Measurements from ENCODE around the gene ALOX15B. TPM values are rescaled to one million over a fixed set of nuclear protein-coding genes. Genes with fewer than 3 reads are reported as not detected.

The ALOX15B gene
- total RNA-seq (not detected), polyA plus RNA-seq (not detected)

- Mint-ChIP-seq H3K27ac (no peak within 1 kb of the TSS), H3K27me3 (peaks cover 50% of the 10 kb centered on the region), H3K36me3 (no peaks in the 10 kb centered on the region), H3K9me3 (peaks cover 0 to 3% (median 0%) of the 10 kb centered on the region in 7 donors), H3K4me1 (peaks cover 0 to 6% (median 1%) of the 10 kb centered on the region in 4 donors), H3K4me3 (no peak within 1 kb of the TSS)
- no peak within 1 kb of the TSS for H3K27ac ChIP-seq (ENCODE audit: insufficient read depth, low read length, poor library complexity, severe bottlenecking)
- H3K27me3 ChIP-seq (ENCODE audit: control insufficient read depth, insufficient read depth, low read length) = peaks cover 7% of the 10 kb centered on the region
- ATAC-seq (ENCODE audit: low read depth in 2 of 2) (no peak), DNase-seq (no peak)
- H3K4me3 ChIP-seq (ENCODE audit: low read depth, low read length) = no peak within 1 kb of the TSS
- H3K9me3 ChIP-seq (ENCODE audit: control insufficient read depth in 2 of 2, low read length in 2 of 2) = no peaks in the 10 kb centered on the region
- H3K4me1 ChIP-seq (ENCODE audit: control insufficient read depth, insufficient read depth, low read length, poor library complexity, severe bottlenecking) = peaks cover 6% of the 10 kb centered on the region
- no peaks in the 10 kb centered on the region for H3K36me3 ChIP-seq (ENCODE audit: control insufficient read depth, insufficient read depth, low read length)
Measured at GRCh38 chr17:8038954-8039610, at the start of gene ALOX15B. Gene ALOX15B (plus strand): TSS chr17:8039059. CDS start chr17:8039156, 97 bp downstream.

GRCh38 chr17:7989781-7990655, 48.8 kb upstream of the ALOX15B start:
- peaks cover 2% of the 10 kb centered on the region for H3K27me3 ChIP-seq (ENCODE audit: control insufficient read depth, insufficient read depth, low read length)
- ATAC-seq (ENCODE audit: low read depth in 2 of 2) (peak; percentile 92 to 94), DNase-seq (peak; percentile 82 to 90 (median 89))
- no peaks in the 10 kb centered on the region for H3K9me3 ChIP-seq (ENCODE audit: control insufficient read depth in 2 of 2, low read length in 2 of 2)
- H3K27me3 Mint-ChIP-seq = peaks cover 10% of the 10 kb centered on the region
- peak overlapping the region; percentile 45 for H3K4me3 ChIP-seq (ENCODE audit: low read depth, low read length)
- H3K4me1 Mint-ChIP-seq = peaks cover 7 to 22% (median 16%) of the 10 kb centered on the region in 4 donors
- peak overlapping the region; percentile 71 for H3K27ac ChIP-seq (ENCODE audit: insufficient read depth, low read length, poor library complexity, severe bottlenecking)
- H3K4me3 Mint-ChIP-seq = peak overlapping the region; percentile 33 to 94 (median 85)
- H3K27ac Mint-ChIP-seq = peak overlapping the region; percentile 89 to 93 (median 91)
- no peaks in the 10 kb centered on the region for H3K9me3 Mint-ChIP-seq
- H3K36me3 Mint-ChIP-seq = no peaks in the 10 kb centered on the region
- H3K36me3 ChIP-seq (ENCODE audit: control insufficient read depth, insufficient read depth, low read length) = no peaks in the 10 kb centered on the region
- H3K4me1 ChIP-seq (ENCODE audit: control insufficient read depth, insufficient read depth, low read length, poor library complexity, severe bottlenecking) = peaks cover 16% of the 10 kb centered on the region

- no peaks in the 10 kb centered on the region for H3K36me3 ChIP-seq (ENCODE audit: control insufficient read depth, insufficient read depth, low read length)
- no peak overlapping the region for H3K27ac Mint-ChIP-seq
- no peaks in the 10 kb centered on the region for H3K9me3 ChIP-seq (ENCODE audit: control insufficient read depth in 2 of 2, low read length in 2 of 2)
- no peaks in the 10 kb centered on the region for H3K36me3 Mint-ChIP-seq
- peaks cover 7 to 26% (median 16%) of the 10 kb centered on the region in 4 donors for H3K4me1 Mint-ChIP-seq
- no peaks in the 10 kb centered on the region for H3K9me3 Mint-ChIP-seq
- H3K27ac ChIP-seq (ENCODE audit: insufficient read depth, low read length, poor library complexity, severe bottlenecking) = no peak overlapping the region
- ATAC-seq (ENCODE audit: low read depth in 2 of 2) (no peak), DNase-seq (no peak)
- H3K4me3 ChIP-seq (ENCODE audit: low read depth, low read length) = no peak overlapping the region
- H3K27me3 Mint-ChIP-seq = peaks cover 21% of the 10 kb centered on the region
- H3K27me3 ChIP-seq (ENCODE audit: control insufficient read depth, insufficient read depth, low read length) = peaks cover 5% of the 10 kb centered on the region
- H3K4me3 Mint-ChIP-seq = peak overlapping the region in 1 of 4 donors; percentile 68
- peaks cover 16% of the 10 kb centered on the region for H3K4me1 ChIP-seq (ENCODE audit: control insufficient read depth, insufficient read depth, low read length, poor library complexity, severe bottlenecking)
Measured at GRCh38 chr17:7992516-7992915, 46.3 kb upstream of the ALOX15B start.

- DNase-seq (no peak), ATAC-seq (ENCODE audit: low read depth in 2 of 2) (no peak)
- Histone ChIP-seq H3K27ac (ENCODE audit: insufficient read depth, low read length, poor library complexity, severe bottlenecking) (no peak overlapping the region), H3K4me3 (ENCODE audit: low read depth, low read length) (no peak overlapping the region), H3K27me3 (ENCODE audit: control insufficient read depth, insufficient read depth, low read length) (peaks cover 5% of the 10 kb centered on the region), H3K36me3 (ENCODE audit: control insufficient read depth, insufficient read depth, low read length) (no peaks in the 10 kb centered on the region), H3K4me1 (ENCODE audit: control insufficient read depth, insufficient read depth, low read length, poor library complexity, severe bottlenecking) (peaks cover 16% of the 10 kb centered on the region), H3K9me3 (ENCODE audit: control insufficient read depth in 2 of 2, low read length in 2 of 2) (no peaks in the 10 kb centered on the region)
- H3K4me3 Mint-ChIP-seq = peak overlapping the region in 2 of 4 donors; percentile 49 to 68
- no peaks in the 10 kb centered on the region for H3K36me3 Mint-ChIP-seq
- no peak overlapping the region for H3K27ac Mint-ChIP-seq
- peaks cover 22% of the 10 kb centered on the region for H3K27me3 Mint-ChIP-seq
- peaks cover 7 to 26% (median 16%) of the 10 kb centered on the region in 4 donors for H3K4me1 Mint-ChIP-seq
- H3K9me3 Mint-ChIP-seq = no peaks in the 10 kb centered on the region
Measured at GRCh38 chr17:7992924-7993323, 45.9 kb upstream of the ALOX15B start.

- Mint-ChIP-seq H3K4me3 (peak overlapping the region in 2 of 4 donors; percentile 19 to 75), H3K9me3 (no peaks in the 10 kb centered on the region), H3K27ac (no peak overlapping the region), H3K36me3 (no peaks in the 10 kb centered on the region), H3K4me1 (peaks cover 6 to 23% (median 11%) of the 10 kb centered on the region in 4 donors), H3K27me3 (peaks cover 25% of the 10 kb centered on the region)
- no peak for DNase-seq
- H3K36me3 ChIP-seq (ENCODE audit: control insufficient read depth, insufficient read depth, low read length) = no peaks in the 10 kb centered on the region
- H3K27me3 ChIP-seq (ENCODE audit: control insufficient read depth, insufficient read depth, low read length) = peaks cover 5% of the 10 kb centered on the region
- H3K9me3 ChIP-seq (ENCODE audit: control insufficient read depth in 2 of 2, low read length in 2 of 2) = no peaks in the 10 kb centered on the region
- peaks cover 16% of the 10 kb centered on the region for H3K4me1 ChIP-seq (ENCODE audit: control insufficient read depth, insufficient read depth, low read length, poor library complexity, severe bottlenecking)
- ATAC-seq (ENCODE audit: low read depth in 2 of 2) = no peak
- H3K27ac ChIP-seq (ENCODE audit: insufficient read depth, low read length, poor library complexity, severe bottlenecking) = no peak overlapping the region
- no peak overlapping the region for H3K4me3 ChIP-seq (ENCODE audit: low read depth, low read length)
Measured at GRCh38 chr17:7993972-7994589, 44.8 kb upstream of the ALOX15B start.

- ATAC-seq (ENCODE audit: low read depth in 2 of 2) = no peak
- H3K9me3 Mint-ChIP-seq = no peaks in the 10 kb centered on the region
Measured at GRCh38 chr17:7995724-7996123, 43.1 kb upstream of the ALOX15B start.

GRCh38 chr17:7997186-7997585, 41.7 kb upstream of the ALOX15B start:
- Histone ChIP-seq H3K9me3 (ENCODE audit: control insufficient read depth in 2 of 2, low read length in 2 of 2) (no peaks in the 10 kb centered on the region), H3K4me1 (ENCODE audit: control insufficient read depth, insufficient read depth, low read length, poor library complexity, severe bottlenecking) (peaks cover under 1% of the 10 kb centered on the region), H3K27ac (ENCODE audit: insufficient read depth, low read length, poor library complexity, severe bottlenecking) (no peak overlapping the region), H3K36me3 (ENCODE audit: control insufficient read depth, insufficient read depth, low read length) (no peaks in the 10 kb centered on the region), H3K4me3 (ENCODE audit: low read depth, low read length) (no peak overlapping the region), H3K27me3 (ENCODE audit: control insufficient read depth, insufficient read depth, low read length) (peaks cover 15% of the 10 kb centered on the region)
- H3K27me3 Mint-ChIP-seq = peaks cover 45% of the 10 kb centered on the region
- H3K9me3 Mint-ChIP-seq = peaks cover 0 to 2% (median 0%) of the 10 kb centered on the region in 7 donors
- ATAC-seq (ENCODE audit: low read depth in 2 of 2) = peak in 1 of 2 donors; percentile 50
- no peak overlapping the region for H3K27ac Mint-ChIP-seq
- no peaks in the 10 kb centered on the region for H3K36me3 Mint-ChIP-seq
- peak in 2 of 3 donors; percentile 28 to 63 for DNase-seq
- H3K4me3 Mint-ChIP-seq = no peak overlapping the region
- H3K4me1 Mint-ChIP-seq = peaks cover 0 to 11% (median 4%) of the 10 kb centered on the region in 4 donors

More at GRCh38 chr17:7995724-7996123, 43.1 kb upstream of the ALOX15B start:
- no peak for DNase-seq
- no peaks in the 10 kb centered on the region for H3K36me3 Mint-ChIP-seq
- Histone ChIP-seq H3K36me3 (ENCODE audit: control insufficient read depth, insufficient read depth, low read length) (no peaks in the 10 kb centered on the region), H3K27ac (ENCODE audit: insufficient read depth, low read length, poor library complexity, severe bottlenecking) (no peak overlapping the region), H3K9me3 (ENCODE audit: control insufficient read depth in 2 of 2, low read length in 2 of 2) (no peaks in the 10 kb centered on the region), H3K27me3 (ENCODE audit: control insufficient read depth, insufficient read depth, low read length) (peaks cover 5% of the 10 kb centered on the region), H3K4me1 (ENCODE audit: control insufficient read depth, insufficient read depth, low read length, poor library complexity, severe bottlenecking) (peaks cover 4% of the 10 kb centered on the region), H3K4me3 (ENCODE audit: low read depth, low read length) (no peak overlapping the region)
- H3K4me3 Mint-ChIP-seq = no peak overlapping the region
- H3K27me3 Mint-ChIP-seq = peaks cover 32% of the 10 kb centered on the region
- no peak overlapping the region for H3K27ac Mint-ChIP-seq
- peaks cover 2 to 12% (median 5%) of the 10 kb centered on the region in 4 donors for H3K4me1 Mint-ChIP-seq
